Sigmoid colon (tissue), 7 donors: Measurements from ENCODE around the gene CLK3. TPM values are rescaled to one million over a fixed set of nuclear protein-coding genes. Genes with fewer than 3 reads are reported as not detected.
A peak's percentile ranks its signal among the peaks of the same experiment; 100 is the strongest.
"Not testable (repeated sequence)": the region's sequence is repeated elsewhere in the genome, so short reads cannot be mapped to it uniquely, and the experiment has no call there.

ENCODE experiments used
- DNase-seq: peaks from one replicate; pipeline ENCODE4 v3.0.0-alpha.2; 2019
- H3K27ac ChIP-seq, 4 donors: fragments of 200-600 bp; sonication (generic); one replicate each; pipeline ENCODE4 v1.5.1; 2016 to 2019; ENCODE audit warnings: mild to moderate bottlenecking in 1 of 4
- H3K27me3 ChIP-seq, 3 donors: fragments of 200-600 bp; sonication (generic); one replicate each; pipeline ENCODE4 v1.5.1; 2019; ENCODE audit warnings: mild to moderate bottlenecking in 1 of 3
- H3K36me3 ChIP-seq, 4 donors: fragments of 200-600 bp; sonication (generic); one replicate each; pipeline ENCODE4 v1.5.1; 2016 to 2019
- H3K4me1 ChIP-seq, 4 donors: fragments of 200-600 bp; sonication (generic); one replicate each; pipeline ENCODE4 v1.5.1; 2017 to 2019
- H3K4me3 ChIP-seq, 4 donors: fragments of 200-600 bp; sonication (generic); one replicate each; pipeline ENCODE4 v1.5.1; 2017 to 2019; ENCODE audit warnings: mild to moderate bottlenecking in 2 of 4, moderate library complexity in 1 of 4
- H3K9me3 ChIP-seq, 4 donors: fragments of 200-600 bp in 3 of 4; sonication (generic) in 3 of 4; one replicate each; pipeline versions ENCODE4 v1.5.1 to v1.6.1; 2013 to 2019
- CTCF ChIP-seq, 4 experiments: fragments of 450-650 bp in 3 of 4; fragments of 200-600 bp in 1 of 4; IDR thresholded peaks; one replicate each; pipeline ENCODE4 v1.5.1; 2016 to 2019; ENCODE audit warnings: antibody characterized with exemption in 4 of 4, mild to moderate bottlenecking in 3 of 4, moderate library complexity in 2 of 4
- EP300 ChIP-seq, 4 donors: sonication (generic); formaldehyde crosslinking; IDR thresholded peaks; one replicate each; pipeline ENCODE4 v1.6.1; 2017; ENCODE audit warnings: antibody characterized with exemption in 4 of 4
- POLR2A ChIP-seq, 2 donors: fragments of 450-650 bp; IDR thresholded peaks; one replicate each; pipeline ENCODE4 v1.6.1; 2016; ENCODE audit warnings: antibody characterized with exemption in 2 of 2, mild to moderate bottlenecking in 2 of 2, moderate library complexity in 2 of 2
- POLR2AphosphoS5 ChIP-seq, 4 donors: sonication (generic); formaldehyde crosslinking; IDR thresholded peaks; one replicate each; pipeline ENCODE4 v1.6.1; 2017; ENCODE audit warnings: antibody characterized with exemption in 4 of 4
- WGBS, 2 donors: extraction: QIAGEN DNeasy Blood & Tissue Kit; methylation state at CpG; one replicate each; pipeline ENCODE4 v1.1.7; 2013; 5-methylcytosine and 5-hydroxymethylcytosine counted together
- intact Hi-C: fragments of 100-400 bp; cut with DNase I; formaldehyde crosslinking; loops from one replicate; pipeline ENCODE4 v1.15.1; 2023
- polyA plus RNA-seq, 3 donors: library from polyadenylated mRNA; stranded (reverse); fragments of 200-250 nt; gene quantifications; one replicate each; pipeline ENCODE4 v1.2.3, GENCODE V29; 2013
- total RNA-seq, 4 donors: library from RNA; depleted of rRNA; stranded (reverse); fragments of >200 nt; gene quantifications; one replicate each; pipeline ENCODE4 v1.1.0, GENCODE V29; 2016
- donor health status: healthy with polysubstance abuse.
- donor health status: Bipolar disorder and iron deficiency.
- donor health status: healthy.

Gene CLK3
- total and polyA plus RNA-seq, 7 donors: 59.5 to 124 (median 75.5) TPM

DNA sequence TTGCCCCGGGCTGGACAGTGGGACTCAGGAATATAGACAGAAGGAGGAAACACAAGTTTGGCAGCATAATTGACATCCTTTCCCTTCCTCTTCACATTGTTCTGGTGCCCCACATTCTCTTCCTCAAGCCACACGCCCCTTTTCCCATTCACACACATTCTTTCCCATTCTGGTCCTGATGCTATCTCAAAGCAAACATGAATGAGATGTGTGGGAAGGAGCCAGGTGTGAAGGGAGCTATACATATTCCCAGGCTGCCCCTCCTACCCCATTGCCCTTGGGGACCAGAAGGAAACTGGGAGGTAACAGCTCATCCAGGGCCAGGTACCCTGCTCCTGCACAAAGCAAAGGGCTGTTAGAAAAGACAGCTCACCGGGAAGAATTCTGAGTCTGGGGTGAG lies 23.4 kb upstream of the CLK3 start:
- TF ChIP-seq CTCF (IDR thresholded peaks at IDR 0.05) (no peak), POLR2AphosphoS5 (IDR thresholded peaks at IDR 0.05) (no peak), POLR2A (IDR thresholded peaks at IDR 0.05) (no peak), EP300 (IDR thresholded peaks at IDR 0.05) (no peak)
- Histone ChIP-seq H3K27ac (no peak overlapping the region), H3K4me3 (no peak overlapping the region), H3K9me3 (no peaks in the 10 kb centered on the region), H3K4me1 (no peaks in the 10 kb centered on the region), H3K27me3 (no peaks in the 10 kb centered on the region), H3K36me3 (peaks cover 8 to 59% (median 19%) of the 10 kb centered on the region in 4 donors)
- DNase-seq: no peak
- intact Hi-C loops: no loop called here
- WGBS, 2 donors: 87 to 94% methylated on average over 3 of the region's 3 CpGs

- peaks cover 8 to 59% (median 19%) of the 10 kb centered on the region in 4 donors for H3K36me3 ChIP-seq
- no peak for TF ChIP-seq POLR2A (IDR thresholded peaks at IDR 0.05)
Observed at GRCh38 chr15:74593122-74593521, 22.5 kb upstream of the CLK3 start.

GRCh38 chr15:74594455-74594854 lies 21.2 kb upstream of the CLK3 start:
- Histone ChIP-seq H3K36me3 (peaks cover 8 to 58% (median 19%) of the 10 kb centered on the region in 4 donors), H3K27me3 (no peaks in the 10 kb centered on the region), H3K9me3 (no peaks in the 10 kb centered on the region), H3K4me3 (no peak overlapping the region), H3K4me1 (peaks cover 0 to 13% (median 12%) of the 10 kb centered on the region in 4 donors), H3K27ac (no peak overlapping the region)
- no peak for TF ChIP-seq CTCF (IDR thresholded peaks at IDR 0.05)
- no peak for TF ChIP-seq EP300 (IDR thresholded peaks at IDR 0.05)
- no peak for TF ChIP-seq POLR2A (IDR thresholded peaks at IDR 0.05)
- TF ChIP-seq POLR2AphosphoS5 (IDR thresholded peaks at IDR 0.05): no peak
- intact Hi-C loops: no loop called here
- no peak for DNase-seq
- WGBS, 2 donors: 93 to 95% methylated on average over 4 of the region's 4 CpGs

More at GRCh38 chr15:74593122-74593521, 22.5 kb upstream of the CLK3 start:
- H3K27me3 ChIP-seq: no peaks in the 10 kb centered on the region
- intact Hi-C loops: no loop called here
- 87 to 89% methylated on average over 7 of the region's 7 CpGs for WGBS, 2 donors
- H3K9me3 ChIP-seq: no peaks in the 10 kb centered on the region
- DNase-seq: no peak
- peaks cover 0 to 5% (median 5%) of the 10 kb centered on the region in 4 donors for H3K4me1 ChIP-seq
- H3K27ac ChIP-seq: no peak overlapping the region
- no peak overlapping the region for H3K4me3 ChIP-seq

DNA sequence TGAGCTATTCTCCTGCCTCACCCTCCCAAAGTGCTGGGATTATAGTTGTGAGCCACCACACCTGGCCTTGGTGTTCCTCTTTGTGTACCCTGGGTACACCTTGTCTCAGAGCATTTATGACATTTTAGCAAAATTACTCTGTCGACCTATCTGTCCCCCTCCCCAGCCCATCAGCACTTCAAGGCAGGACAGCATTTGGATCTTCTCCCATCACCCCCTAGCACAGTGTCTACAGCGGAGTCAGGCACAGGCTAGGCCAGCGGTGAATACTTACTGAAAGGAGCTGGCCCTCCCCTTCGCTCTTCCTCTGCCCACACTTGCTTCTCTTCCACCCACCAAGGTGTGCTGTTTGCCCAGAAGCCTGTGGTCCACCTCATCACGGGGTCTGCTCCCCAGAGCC lies 20.4 kb upstream of the CLK3 start:
- no peak overlapping the region for H3K27ac ChIP-seq
- no peak for TF ChIP-seq EP300 (IDR thresholded peaks at IDR 0.05)
- TF ChIP-seq POLR2AphosphoS5 (IDR thresholded peaks at IDR 0.05): no peak
- no peak for TF ChIP-seq CTCF (IDR thresholded peaks at IDR 0.05)
- TF ChIP-seq POLR2A (IDR thresholded peaks at IDR 0.05): no peak
- no peaks in the 10 kb centered on the region for H3K9me3 ChIP-seq
- no peaks in the 10 kb centered on the region for H3K27me3 ChIP-seq
- 89 to 95% methylated on average over 5 of the region's 5 CpGs for WGBS, 2 donors
- intact Hi-C loops: no loop called here
- peaks cover 0 to 21% (median 18%) of the 10 kb centered on the region in 4 donors for H3K4me1 ChIP-seq
- H3K4me3 ChIP-seq: no peak overlapping the region
- peaks cover 6 to 50% (median 17%) of the 10 kb centered on the region in 4 donors for H3K36me3 ChIP-seq
- DNase-seq: no peak

DNA sequence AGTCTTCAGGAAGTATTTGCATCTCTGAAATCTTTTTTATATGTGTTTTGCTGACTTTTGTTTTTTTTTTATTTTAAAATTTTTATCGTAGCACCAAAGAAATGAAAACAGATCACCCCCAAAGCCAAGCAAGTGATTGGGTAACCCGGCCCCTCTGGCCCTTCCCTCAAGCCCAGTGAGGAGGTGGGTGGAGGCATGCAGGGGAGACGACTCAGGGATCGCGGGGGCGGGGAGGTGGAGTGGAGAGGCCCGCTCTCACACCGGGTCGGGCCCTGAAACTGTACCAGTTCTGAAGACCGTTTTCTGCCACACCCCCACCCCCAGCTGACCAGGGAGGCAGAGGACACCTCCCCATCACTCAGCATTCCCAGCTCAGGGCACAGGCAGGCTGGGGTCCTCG lies 18.9 kb upstream of the CLK3 start:
- H3K27ac ChIP-seq, H3K4me3 ChIP-seq, H3K9me3 ChIP-seq, intact Hi-C loops, DNase-seq, H3K27me3 ChIP-seq: not testable (repeated sequence)
- Histone ChIP-seq H3K4me1 (peaks cover 0 to 24% (median 22%) of the 10 kb centered on the region in 4 donors), H3K36me3 (peaks cover 0 to 36% (median 10%) of the 10 kb centered on the region in 4 donors)
- 82 to 86% methylated on average over 10 to 11 of the region's 11 CpGs for WGBS, 2 donors

DNA sequence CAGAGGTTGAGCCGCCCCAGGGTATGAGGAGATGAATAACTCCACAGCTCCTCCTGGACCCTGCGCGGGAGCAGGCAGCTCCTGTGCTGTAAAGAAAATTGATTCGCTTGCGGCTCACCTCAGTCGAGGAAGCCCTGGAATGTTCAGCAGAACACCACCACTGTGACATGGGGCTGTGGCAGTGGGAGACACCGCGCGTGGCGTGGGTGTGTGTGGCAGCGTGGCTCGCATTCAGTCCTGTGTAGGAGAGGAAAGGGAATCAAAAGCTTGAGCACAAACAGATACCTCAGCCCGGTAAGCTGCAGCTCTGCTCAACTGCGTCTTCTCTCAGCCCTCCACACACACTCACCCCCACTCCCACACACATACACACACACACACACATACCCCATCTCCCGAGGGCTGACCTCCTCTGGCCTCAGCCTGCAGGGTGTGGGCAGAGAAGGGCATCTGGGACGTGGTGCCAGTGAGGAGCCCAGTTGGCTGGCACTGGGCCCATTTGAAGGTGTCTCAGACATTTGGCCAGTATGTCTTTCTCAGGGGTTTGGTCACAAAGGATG lies 18.4 kb upstream of the CLK3 start:
- DNase-seq, H3K27me3 ChIP-seq, intact Hi-C loops, H3K4me3 ChIP-seq, H3K9me3 ChIP-seq: not testable (repeated sequence)
- 92 to 93% methylated on average over 16 of the region's 16 CpGs for whole genome bisulfite sequencing, 2 donors
- Histone ChIP-seq H3K27ac (peak overlapping the region in 1 of 4 donors; percentile 85), H3K36me3 (peaks cover 0 to 31% (median 8%) of the 10 kb centered on the region in 4 donors), H3K4me1 (peaks cover 0 to 24% (median 22%) of the 10 kb centered on the region in 4 donors)
